Thoracic aorta (tissue), 2 donors: Measurements from ENCODE around the gene KCTD20. TPM values are rescaled to one million over a fixed set of nuclear protein-coding genes. Genes with fewer than 3 reads are reported as not detected.
A peak's percentile ranks its signal among the peaks of the same experiment; 100 is the strongest.

Source experiments
- ATAC-seq: fragments of 150-250 bp; one replicate; pipeline ENCODE4 v1.8.0; 2017; ENCODE audit warnings: low read depth; ENCODE audit not compliant: insufficient number of reproducible peaks, low FRiP score
- DNase-seq: peaks from one replicate; pipeline ENCODE4 v3.0.0-alpha.2; 2020; ENCODE audit warnings: low spot score
- H3K27ac ChIP-seq, 2 donors: fragments of 200-600 bp; sonication (generic); 1 replicate in 1 of 2; 2 replicates in 1 of 2; pipeline ENCODE4 v1.5.1; 2016; ENCODE audit warnings: mild to moderate bottlenecking in 2 of 2, moderate library complexity in 2 of 2
- H3K27me3 ChIP-seq: fragments of 200-600 bp; sonication (generic); replicated peaks from 2 replicates; pipeline ENCODE4 v1.6.0; 2016; ENCODE audit warnings: mild to moderate bottlenecking; ENCODE audit not compliant: insufficient read depth
- H3K36me3 ChIP-seq: fragments of 200-600 bp; sonication (generic); one replicate; pipeline ENCODE4 v1.5.1; 2016
- H3K4me1 ChIP-seq, 2 donors: fragments of 200-600 bp; sonication (generic); 1 replicate in 1 of 2; 2 replicates in 1 of 2; pipeline versions ENCODE4 v1.5.1 to v1.6.0; 2016; ENCODE audit warnings: low read depth in 2 of 2, mild to moderate bottlenecking in 1 of 2; ENCODE audit not compliant: control insufficient read depth in 1 of 2
- H3K4me3 ChIP-seq: fragments of 200-600 bp; sonication (generic); 2 replicates; pipeline ENCODE4 v1.5.1; 2016; ENCODE audit warnings: mild to moderate bottlenecking
- H3K9me3 ChIP-seq: fragments of 200-600 bp; sonication (generic); 2 replicates; pipeline ENCODE4 v1.5.1; 2016
- CTCF ChIP-seq: fragments of 200-600 bp; sonication (generic); IDR thresholded peaks from one replicate; pipeline ENCODE4 v1.5.1; 2019; ENCODE audit warnings: antibody characterized with exemption
- total RNA-seq, 2 donors: library from RNA; depleted of rRNA; stranded (reverse); fragments of >200 nt; gene quantifications; one replicate each; pipeline versions ENCODE4 v1.1.0 to v1.2.3, GENCODE V29; 2016

Gene KCTD20
- total RNA-seq, 2 donors from 2014 or later, result 63.5 to 72.0 TPM

GRCh38 chr6:36413489-36414480 lies 29.0 kb upstream of the KCTD20 start:
- Histone ChIP-seq H3K36me3 (no peaks in the 10 kb centered on the region), H3K4me1 (no peaks in the 10 kb centered on the region), H3K27ac (no peak overlapping the region), H3K27me3 (no peaks in the 10 kb centered on the region), H3K9me3 (no peaks in the 10 kb centered on the region), H3K4me3 (no peak overlapping the region)
- ATAC-seq (no peak), DNase-seq (no peak)
- TF ChIP-seq CTCF, result no peak

GRCh38 chr6:36414481-36414880 lies 28.3 kb upstream of the KCTD20 start:
- H3K4me3 ChIP-seq, result no peak overlapping the region
- no peaks in the 10 kb centered on the region for H3K27me3 ChIP-seq
- H3K9me3 ChIP-seq, result no peaks in the 10 kb centered on the region
- H3K4me1 ChIP-seq, result no peaks in the 10 kb centered on the region
- DNase-seq, result no peak
- no peak for ATAC-seq
- TF ChIP-seq CTCF, result no peak
- no peaks in the 10 kb centered on the region for H3K36me3 ChIP-seq
- no peak overlapping the region for H3K27ac ChIP-seq

GRCh38 chr6:36418558-36418957 lies 24.2 kb upstream of the KCTD20 start:
- no peaks in the 10 kb centered on the region for H3K36me3 ChIP-seq
- DNase-seq (no peak), ATAC-seq (no peak)
- H3K9me3 ChIP-seq, result no peaks in the 10 kb centered on the region
- H3K4me3 ChIP-seq, result no peak overlapping the region
- no peaks in the 10 kb centered on the region for H3K27me3 ChIP-seq
- H3K4me1 ChIP-seq, result peaks cover 5% of the 10 kb centered on the region in 2 donors
- TF ChIP-seq CTCF, result no peak
- H3K27ac ChIP-seq, result no peak overlapping the region

- no peak for DNase-seq
- Histone ChIP-seq H3K9me3 (no peaks in the 10 kb centered on the region), H3K36me3 (no peaks in the 10 kb centered on the region), H3K4me3 (no peak overlapping the region), H3K27ac (no peak overlapping the region), H3K4me1 (peaks cover 5% of the 10 kb centered on the region in 2 donors), H3K27me3 (no peaks in the 10 kb centered on the region)
- no peak for TF ChIP-seq CTCF
- ATAC-seq, result no peak
Measured at GRCh38 chr6:36419310-36419709, 23.5 kb upstream of the KCTD20 start.

GRCh38 chr6:36422714-36423100 lies 20.1 kb upstream of the KCTD20 start:
- H3K4me3 ChIP-seq, result peak overlapping the region; percentile 81
- H3K27me3 ChIP-seq, result no peaks in the 10 kb centered on the region
- no peak for TF ChIP-seq CTCF
- no peak for ATAC-seq
- H3K4me1 ChIP-seq, result peaks cover 5% of the 10 kb centered on the region in 2 donors
- H3K36me3 ChIP-seq, result no peaks in the 10 kb centered on the region
- peak overlapping the region; percentile 72 to 83 for H3K27ac ChIP-seq
- no peaks in the 10 kb centered on the region for H3K9me3 ChIP-seq
- no peak for DNase-seq
